AML-193 (cell line): ENCODE data around the gene LTBP1.
A peak's percentile ranks its signal among the peaks of the same experiment; 100 is the strongest.

ENCODE experiments used
- DNase-seq, 2 experiments: peaks; one replicate each; lab custom pipeline; 2025; lab: John Stamatoyannopoulos, UW

Gene LTBP1

DNA sequence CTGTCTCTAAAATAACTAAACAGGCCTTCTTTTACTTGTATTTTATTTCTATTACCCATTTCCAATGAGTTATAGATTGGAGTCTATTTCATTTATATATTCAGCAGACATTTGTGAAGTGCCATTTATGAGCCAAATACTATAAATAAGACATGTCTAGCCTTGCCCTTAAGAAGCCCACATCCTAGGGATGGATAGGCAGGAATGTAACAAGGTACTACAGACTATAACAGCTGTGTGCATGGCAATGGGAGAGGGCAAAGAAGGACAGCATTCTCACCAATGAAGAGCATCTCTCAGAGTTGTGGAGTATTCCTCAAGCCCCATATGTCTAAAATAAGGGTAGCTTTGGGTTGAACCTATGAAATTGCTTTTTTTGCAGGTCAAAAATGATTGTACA lies 367.8 kb downstream of the LTBP1 start:
- no peak for DNase-seq

- DNase-seq: no peak
Observed at GRCh38 chr2:33316328-33316727, 369.6 kb downstream of the LTBP1 start.

- no peak for DNase-seq
Observed at GRCh38 chr2:33317369-33318007, 370.7 kb downstream of the LTBP1 start.

DNA sequence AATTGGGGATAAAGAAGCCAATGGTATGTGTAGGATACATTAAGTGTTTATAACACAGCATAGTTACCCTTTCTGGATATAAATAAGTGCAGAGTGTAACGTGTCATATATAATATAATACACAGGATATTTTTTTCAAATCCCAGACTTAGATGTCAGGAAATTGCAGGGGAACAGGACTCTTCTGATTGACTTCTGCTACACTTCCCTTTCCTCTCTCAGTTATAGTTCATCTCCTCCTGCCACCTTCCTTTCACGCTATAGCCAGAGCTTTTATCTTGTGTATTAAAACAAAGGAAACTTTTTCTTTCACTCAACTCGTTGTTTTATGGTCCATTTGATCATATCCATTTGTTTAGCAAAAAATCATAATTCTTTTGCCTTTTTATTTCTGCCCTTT lies 371.7 kb downstream of the LTBP1 start:
- no peak for DNase-seq

- DNase-seq: no peak
Observed at GRCh38 chr2:33320573-33320972, 373.8 kb downstream of the LTBP1 start.

DNA sequence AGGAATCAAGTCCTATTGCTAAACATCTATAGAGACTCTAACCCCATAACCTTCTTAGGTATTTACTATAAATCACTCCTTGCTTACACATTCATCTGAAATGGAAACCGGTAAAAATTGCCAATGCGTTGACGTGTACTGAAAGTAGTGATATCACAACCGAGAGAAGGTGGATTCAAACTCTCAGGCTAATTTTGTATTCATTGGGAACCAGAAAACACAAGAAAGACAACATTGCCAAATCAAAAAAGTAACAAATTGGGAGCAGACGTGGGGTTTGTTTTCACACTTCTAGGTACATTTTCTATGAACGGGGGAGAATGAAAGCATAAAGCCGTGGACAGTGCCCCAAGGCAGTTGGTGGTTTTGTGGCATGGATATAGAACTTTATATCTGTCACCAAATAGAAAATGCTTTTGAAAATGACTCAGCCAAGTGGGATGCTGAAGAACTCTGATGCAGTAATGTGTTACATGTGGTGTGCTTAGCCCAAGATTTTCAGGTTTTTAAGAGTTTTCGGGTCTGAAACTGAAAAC lies 374.6 kb downstream of the LTBP1 start:
- no peak for DNase-seq

- DNase-seq: no peak
Observed at GRCh38 chr2:33321876-33322483, 375.2 kb downstream of the LTBP1 start.

GRCh38 chr2:33322612-33323011 lies 375.9 kb downstream of the LTBP1 start:
- DNase-seq: no peak

DNA sequence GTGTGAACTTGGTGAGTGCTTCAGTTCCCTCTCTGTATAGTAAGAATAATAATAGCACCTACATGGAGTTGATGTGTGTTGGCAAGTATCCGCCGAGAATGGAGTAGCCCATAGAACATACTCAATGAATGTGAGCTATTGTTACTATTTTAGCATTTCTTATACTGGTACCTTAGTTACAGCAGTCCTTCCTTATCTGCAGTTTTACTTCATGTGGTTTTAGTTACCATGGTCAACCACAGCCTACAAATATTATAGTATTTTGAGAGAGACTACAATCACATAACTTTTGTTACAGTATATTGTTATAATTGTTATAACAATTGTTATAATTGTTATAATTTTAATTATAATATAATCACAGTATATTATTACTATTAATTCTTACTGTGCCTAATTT lies 377.2 kb downstream of the LTBP1 start:
- DNase-seq: no peak

- DNase-seq: no peak
Observed at GRCh38 chr2:33326100-33326499, 379.3 kb downstream of the LTBP1 start.

DNA sequence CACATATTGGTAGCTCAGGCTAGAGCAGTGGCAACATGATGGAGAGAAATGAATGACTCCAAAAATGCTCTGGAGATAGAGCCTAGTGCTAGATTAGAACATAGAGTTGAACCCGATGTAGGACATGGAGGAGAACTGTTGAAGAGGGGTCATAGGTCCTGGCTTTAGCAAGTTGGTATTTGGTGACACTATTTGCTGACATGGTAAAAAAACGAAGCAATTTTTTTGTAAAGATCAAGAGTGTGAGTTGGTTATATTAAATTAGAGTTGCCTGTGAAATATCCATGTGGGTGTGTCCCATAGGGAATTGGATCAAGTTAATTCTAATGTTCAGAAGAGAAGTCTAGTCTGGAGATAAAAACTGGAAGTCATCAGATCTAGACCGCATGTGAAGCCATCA lies 386.7 kb downstream of the LTBP1 start:
- no peak for DNase-seq

- DNase-seq: no peak
Observed at GRCh38 chr2:33334083-33334482, 387.3 kb downstream of the LTBP1 start.

DNA sequence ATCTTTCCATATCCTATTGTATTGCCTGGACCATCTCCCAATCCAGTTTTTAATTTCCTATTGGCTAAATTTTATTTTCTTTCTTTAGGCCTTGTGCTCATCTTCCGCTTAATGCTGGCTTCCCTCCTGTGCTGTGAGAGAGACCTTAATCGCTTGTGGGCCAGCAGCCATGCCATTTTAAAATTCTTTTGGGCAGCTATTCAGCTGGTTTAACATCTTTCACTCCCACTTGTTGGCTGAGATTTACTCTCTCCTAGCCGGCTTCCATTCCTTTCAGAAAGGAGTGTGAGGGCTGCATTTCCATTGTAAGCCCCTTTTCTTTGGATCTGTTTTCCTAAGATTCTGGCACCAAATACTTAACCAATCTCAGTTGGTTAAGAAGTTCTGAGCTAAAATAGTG lies 388.8 kb downstream of the LTBP1 start:
- DNase-seq: no peak

DNA sequence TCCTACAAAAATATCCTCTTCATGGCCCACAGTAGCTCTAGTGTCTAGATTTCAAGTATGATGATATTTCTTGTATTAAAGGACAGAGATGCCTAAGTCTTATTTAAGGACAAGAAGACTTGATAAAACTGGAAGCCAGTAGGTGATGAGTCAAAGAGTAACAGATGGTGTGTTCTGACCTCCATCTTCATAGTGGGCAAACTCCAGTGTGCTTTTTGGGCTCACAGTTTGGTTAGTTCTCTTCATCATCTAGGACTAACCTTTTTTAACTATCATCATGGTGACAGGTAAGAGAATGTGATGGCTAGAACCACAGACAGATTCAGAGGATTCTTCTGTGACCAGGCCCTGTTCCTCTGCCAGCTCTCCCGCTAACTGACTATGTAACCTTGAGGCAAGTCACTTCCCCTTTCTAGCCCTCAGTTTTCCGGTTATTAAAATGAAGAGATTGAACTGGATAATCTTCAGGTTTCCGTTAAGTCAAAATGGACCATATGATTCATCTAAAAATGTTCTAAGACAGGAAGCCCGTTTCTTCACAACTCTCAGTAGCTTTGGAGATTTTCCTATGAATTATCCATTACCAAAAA lies 389.4 kb downstream of the LTBP1 start:
- DNase-seq: peak; percentile 61 to 71

GRCh38 chr2:33337385-33337960 lies 390.7 kb downstream of the LTBP1 start:
- DNase-seq: no peak

- DNase-seq: no peak
Observed at GRCh38 chr2:33337981-33338380, 391.2 kb downstream of the LTBP1 start.

GRCh38 chr2:33339269-33339668 lies 392.5 kb downstream of the LTBP1 start:
- DNase-seq: no peak

DNA sequence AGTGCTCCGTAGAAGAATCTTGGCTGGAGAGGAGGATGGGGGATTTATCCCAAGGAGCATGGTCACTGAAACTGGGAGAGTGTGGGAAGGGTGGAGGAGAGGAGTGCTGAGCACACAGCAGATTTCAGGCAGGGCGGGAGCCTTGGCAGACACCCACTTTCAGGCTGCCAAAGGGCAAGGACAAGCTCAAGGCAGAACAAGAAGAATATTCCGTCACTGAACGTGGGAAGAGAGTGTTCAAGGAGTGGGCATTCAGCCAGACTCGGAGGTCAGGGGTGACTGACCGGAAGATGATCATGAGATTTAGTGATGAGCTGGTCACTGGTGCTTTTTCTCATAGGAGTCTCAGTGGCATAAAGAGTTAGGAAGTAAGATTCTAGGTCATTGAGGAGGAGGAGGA lies 393.5 kb downstream of the LTBP1 start:
- no peak for DNase-seq

DNA sequence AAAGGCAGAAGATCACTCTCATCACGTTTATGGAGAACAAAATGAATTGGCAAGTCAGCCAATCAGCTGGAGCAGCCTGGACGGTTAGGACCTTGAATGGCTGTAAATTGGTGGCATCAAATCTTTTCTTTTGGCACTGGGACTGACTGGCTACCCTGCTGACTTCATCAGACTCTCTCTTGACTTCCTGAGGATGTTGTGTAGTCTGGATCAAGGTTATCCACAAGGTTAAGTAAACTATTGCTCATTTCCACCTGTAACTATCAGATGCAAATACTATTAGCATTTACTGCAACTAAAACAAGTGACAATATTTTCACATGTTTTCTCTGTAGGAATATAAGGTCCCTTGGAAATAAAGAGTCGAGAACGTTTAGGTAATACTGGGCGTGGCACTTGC lies 395.4 kb downstream of the LTBP1 start:
- no peak for DNase-seq

GRCh38 chr2:33342705-33343104 lies 396.0 kb downstream of the LTBP1 start:
- DNase-seq: no peak

GRCh38 chr2:33343387-33343895 lies 396.7 kb downstream of the LTBP1 start:
- DNase-seq: no peak

DNA sequence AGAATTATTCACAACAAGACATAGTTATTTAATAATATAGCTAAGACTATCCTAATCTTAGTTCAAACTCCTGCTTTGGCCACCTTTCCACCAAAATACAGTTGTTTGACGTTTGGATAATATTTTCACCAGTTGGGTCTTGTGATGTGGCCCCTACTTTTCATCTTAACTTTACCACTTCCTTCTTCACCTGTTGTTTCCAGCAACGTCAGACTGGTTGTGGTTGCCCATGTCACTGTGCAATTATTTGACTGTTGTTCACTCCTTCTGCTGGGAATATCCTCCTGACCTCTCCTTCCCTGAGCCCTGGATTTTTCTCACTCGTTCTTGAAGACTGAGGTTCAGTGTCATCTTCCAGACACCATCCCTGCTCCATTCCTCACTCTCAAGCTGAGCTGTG lies 397.5 kb downstream of the LTBP1 start:
- no peak for DNase-seq

DNA sequence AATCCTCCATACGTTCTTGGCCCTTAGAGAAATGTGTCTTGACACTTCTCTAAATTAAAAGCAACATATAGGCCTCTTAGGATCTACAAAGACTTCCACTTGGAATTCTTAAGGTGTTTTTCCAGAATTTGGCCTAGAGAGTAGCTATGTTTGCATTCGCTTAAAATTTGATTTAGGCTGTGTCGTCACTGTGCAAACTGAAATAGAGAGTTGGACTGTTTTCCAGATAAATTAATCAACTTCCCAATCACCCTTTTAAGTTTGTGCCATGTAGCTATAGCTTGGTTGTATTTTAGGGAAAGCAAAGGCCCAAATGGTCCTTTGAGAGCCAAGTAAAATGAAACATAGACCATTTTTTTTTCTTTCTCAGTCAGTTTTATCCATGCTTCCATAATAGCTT lies 401.1 kb downstream of the LTBP1 start:
- no peak for DNase-seq
